DND-41 (cell line): ENCODE measurements around the gene PLD1.

Source experiments
- CTCF ChIP-seq: IDR thresholded peaks from 2 replicates; pipeline ENCODE4 v1.5.1; 2012; ENCODE audit warnings: borderline replicate concordance, low read length, moderate library complexity, mild to moderate bottlenecking; ENCODE audit not compliant: poor library complexity, severe bottlenecking; ENCODE audit errors: extremely low read depth
- EZH2 ChIP-seq: IDR thresholded peaks from 3 replicates; pipeline ENCODE4 v1.6.1; 2012; ENCODE audit warnings: borderline replicate concordance, low read depth, mild to moderate bottlenecking, moderate library complexity, low read length, inconsistent platforms; ENCODE audit not compliant: severe bottlenecking

- TF ChIP-seq CTCF: no peak
- no peak for TF ChIP-seq EZH2
Observed at GRCh38 chr3:171731691-171732090, 78.6 kb downstream of the PLD1 start.
